Stomach (tissue), 4 donors: ENCODE results near the gene ZNF629.

ENCODE experiments used
- EP300 ChIP-seq: sonication (generic); formaldehyde crosslinking; IDR thresholded peaks from one replicate; pipeline ENCODE4 v1.6.1; 2017; ENCODE audit warnings: antibody characterized with exemption
- POLR2A ChIP-seq, 4 donors: fragments of 450-650 bp; IDR thresholded peaks; one replicate each; pipeline ENCODE4 v1.6.1; 2016; ENCODE audit warnings: antibody characterized with exemption in 4 of 4, control low read depth in 2 of 4, mild to moderate bottlenecking in 1 of 4, moderate library complexity in 1 of 4
- POLR2AphosphoS5 ChIP-seq, 3 donors: sonication (generic); formaldehyde crosslinking; IDR thresholded peaks; one replicate each; pipeline ENCODE4 v1.6.1; 2016; ENCODE audit warnings: antibody characterized with exemption in 3 of 3
- TF ChIP-seq, protein P1 (sequence below), 7 experiments: fragments of 450-650 bp in 4 of 7; fragments of 200-600 bp in 3 of 7; sonication (generic) in 3 of 7; IDR thresholded peaks; one replicate each; pipeline ENCODE4 v1.5.1; 2016 to 2019; ENCODE audit warnings: antibody characterized with exemption in 7 of 7, control low read depth in 2 of 7, mild to moderate bottlenecking in 1 of 7

DNA sequence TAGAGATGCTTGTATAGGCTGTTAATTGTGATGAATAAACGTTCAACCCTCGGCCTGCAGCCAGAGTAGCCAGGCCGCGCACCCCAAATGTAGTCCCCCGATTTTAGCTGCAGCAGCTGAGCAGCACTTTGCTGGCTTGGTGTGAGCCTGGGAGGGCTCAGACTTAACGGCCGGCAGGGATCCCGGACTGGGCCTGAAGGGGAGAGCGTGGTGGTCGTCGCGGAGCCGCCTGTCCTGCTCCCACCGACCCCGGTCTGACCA lies 11.9 kb downstream of the ZNF629 start:
- TF ChIP-seq, protein P1, sequence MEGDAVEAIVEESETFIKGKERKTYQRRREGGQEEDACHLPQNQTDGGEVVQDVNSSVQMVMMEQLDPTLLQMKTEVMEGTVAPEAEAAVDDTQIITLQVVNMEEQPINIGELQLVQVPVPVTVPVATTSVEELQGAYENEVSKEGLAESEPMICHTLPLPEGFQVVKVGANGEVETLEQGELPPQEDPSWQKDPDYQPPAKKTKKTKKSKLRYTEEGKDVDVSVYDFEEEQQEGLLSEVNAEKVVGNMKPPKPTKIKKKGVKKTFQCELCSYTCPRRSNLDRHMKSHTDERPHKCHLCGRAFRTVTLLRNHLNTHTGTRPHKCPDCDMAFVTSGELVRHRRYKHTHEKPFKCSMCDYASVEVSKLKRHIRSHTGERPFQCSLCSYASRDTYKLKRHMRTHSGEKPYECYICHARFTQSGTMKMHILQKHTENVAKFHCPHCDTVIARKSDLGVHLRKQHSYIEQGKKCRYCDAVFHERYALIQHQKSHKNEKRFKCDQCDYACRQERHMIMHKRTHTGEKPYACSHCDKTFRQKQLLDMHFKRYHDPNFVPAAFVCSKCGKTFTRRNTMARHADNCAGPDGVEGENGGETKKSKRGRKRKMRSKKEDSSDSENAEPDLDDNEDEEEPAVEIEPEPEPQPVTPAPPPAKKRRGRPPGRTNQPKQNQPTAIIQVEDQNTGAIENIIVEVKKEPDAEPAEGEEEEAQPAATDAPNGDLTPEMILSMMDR (IDR thresholded peaks at IDR 0.05): no peak
- no peak for TF ChIP-seq POLR2A (IDR thresholded peaks at IDR 0.05)
- no peak for TF ChIP-seq POLR2AphosphoS5 (IDR thresholded peaks at IDR 0.05)
- TF ChIP-seq EP300: no peak
